OCI-LY7 (cell line): ENCODE results near the gene IQCK. TPM values are rescaled to one million over a fixed set of nuclear protein-coding genes. Genes with fewer than 3 reads are reported as not detected.

Source experiments
- BruUV-seq: library from RNA; stranded (reverse); fragments of 400-500 nt; replicated peaks from 2 replicates; lab custom pipeline; 2021; lab: Mats Ljungman, UMichigan
- CTCF ChIA-PET: fragments of 300-600 bp; sonication (Branson Sonifier 250); formaldehyde crosslinking; loops from one replicate; lab custom pipeline; 2022; ENCODE audit warnings: antibody characterized with exemption; ENCODE audit not compliant: unreplicated experiment; lab: Charles Lee
- POLR2A ChIA-PET: fragments of 300-600 bp; sonication (Branson Sonifier 250); formaldehyde crosslinking; loops from one replicate; lab custom pipeline; 2022; ENCODE audit warnings: antibody characterized with exemption; lab: Charles Lee
- DNase-seq: peaks from one replicate; pipeline ENCODE4 v3.0.0-alpha.2; 2015; ENCODE audit warnings: low spot score
- H2AFZ ChIP-seq: fragments of 200-600 bp; sonication (generic), shearing (Covaris generic); 2 replicates; pipeline ENCODE4 v1.6.1; 2014; ENCODE audit warnings: mild to moderate bottlenecking, antibody characterized with exemption, low read length, moderate library complexity
- H3K27ac ChIP-seq: fragments of 200-600 bp; sonication (generic); 2 replicates; pipeline ENCODE4 v1.5.1; 2014; ENCODE audit warnings: mixed run types, low read depth, mild to moderate bottlenecking, moderate library complexity, low read length, inconsistent platforms; ENCODE audit not compliant: poor library complexity, severe bottlenecking
- H3K36me3 ChIP-seq: fragments of 200-600 bp; sonication (generic); 2 replicates; pipeline ENCODE4 v1.6.1; 2014; ENCODE audit warnings: mild to moderate bottlenecking, antibody characterized with exemption, low read length, moderate library complexity, mixed read lengths; ENCODE audit not compliant: insufficient read depth
- H3K4me1 ChIP-seq: fragments of 200-600 bp; sonication (generic); 2 replicates; pipeline ENCODE4 v1.5.1; 2014; ENCODE audit warnings: mild to moderate bottlenecking, low read length; ENCODE audit not compliant: insufficient read depth, poor library complexity, severe bottlenecking
- H3K4me2 ChIP-seq: fragments of 200-600 bp; sonication (generic); 2 replicates; pipeline ENCODE4 v1.6.1; 2014; ENCODE audit warnings: mild to moderate bottlenecking, low read length
- H3K4me3 ChIP-seq: fragments of 200-600 bp; sonication (generic); 2 replicates; pipeline ENCODE4 v1.5.1; 2014; ENCODE audit warnings: mild to moderate bottlenecking, low read depth, low read length; ENCODE audit not compliant: poor library complexity, severe bottlenecking
- H3K79me2 ChIP-seq: fragments of 200-600 bp; sonication (generic); 2 replicates; pipeline ENCODE4 v1.6.1; 2016; ENCODE audit warnings: low read depth, mild to moderate bottlenecking, low read length, moderate library complexity, mixed read lengths; ENCODE audit not compliant: insufficient read depth
- H3K9me2 ChIP-seq: fragments of 200-600 bp; sonication (generic); 2 replicates; pipeline ENCODE4 v1.6.1; 2016; ENCODE audit warnings: mild to moderate bottlenecking, low read length, mixed read lengths; ENCODE audit not compliant: insufficient read depth
- H3K9me3 ChIP-seq: fragments of 200-600 bp; sonication (generic); 2 replicates; pipeline ENCODE4 v1.6.1; 2014; ENCODE audit warnings: mild to moderate bottlenecking, mixed run types, low read length, mixed read lengths
- H4K20me1 ChIP-seq: fragments of 200-600 bp; sonication (generic); 2 replicates; pipeline ENCODE4 v1.6.1; 2014; ENCODE audit warnings: mild to moderate bottlenecking, antibody characterized with exemption, low read length, moderate library complexity, mixed read lengths; ENCODE audit not compliant: insufficient read depth
- CTCF ChIP-seq: fragments of 200-600 bp; sonication (generic); conservative IDR thresholded peaks from 2 replicates; pipeline ENCODE4 v1.5.1; 2014; ENCODE audit warnings: mild to moderate bottlenecking, antibody characterized with exemption, low read length, moderate library complexity, mixed read lengths
- EZH2phosphoT487 ChIP-seq: fragments of 200-600 bp; sonication (generic); IDR thresholded peaks from 2 replicates; pipeline ENCODE4 v1.6.1; 2018; ENCODE audit warnings: low read depth, borderline replicate concordance, mild to moderate bottlenecking, mixed run types, antibody characterized with exemption, low read length, moderate library complexity, mixed read lengths
- intact Hi-C: fragments of 100-400 bp; cut with micrococcal nuclease; formaldehyde crosslinking; loops from one replicate; pipeline ENCODE4 v1.10.0; 2022; ENCODE audit not compliant: unreplicated experiment
- total RNA-seq, 2 experiments: library from RNA; depleted of rRNA in 1 of 2; stranded (reverse); fragments of >200 nt in 1 of 2; shearing (Covaris generic) in 1 of 2; gene quantifications; 2 replicates each; pipeline ENCODE4 v1.2.3, GENCODE V29; 2014 to 2022

The IQCK gene
- total RNA-seq, 2 experiments from 2014 or later, result 2.2 to 4.3 TPM

- H3K4me1 ChIP-seq, result no peaks in the 10 kb centered on the region
- ChIA-PET CTCF (no interaction called here), POLR2A (no interaction called here)
- no peaks in the 10 kb centered on the region for H3K9me2 ChIP-seq
- no peak overlapping the region for H3K4me3 ChIP-seq
- intact Hi-C loops, result no loop called here
- no peaks in the 10 kb centered on the region for H3K9me3 ChIP-seq
- H3K79me2 ChIP-seq, result no peaks in the 10 kb centered on the region
- H3K36me3 ChIP-seq, result no peaks in the 10 kb centered on the region
- DNase-seq, result no peak
- H3K4me2 ChIP-seq, result no peak overlapping the region
- TF ChIP-seq CTCF (no peak), EZH2phosphoT487 (no peak)
- H4K20me1 ChIP-seq, result no peaks in the 10 kb centered on the region
- H3K27ac ChIP-seq, result no peak overlapping the region
- BruUV-seq, result no TSS peak
- H2AFZ ChIP-seq, result no peak overlapping the region
Observed at GRCh38 chr16:19737306-19738038, 19.4 kb downstream of the IQCK start.

GRCh38 chr16:19741354-19741753 is 23.3 kb downstream of the IQCK start:
- BruUV-seq, result no TSS peak
- DNase-seq, result no peak
- intact Hi-C loops, result no loop called here
- Histone ChIP-seq H4K20me1 (no peaks in the 10 kb centered on the region), H3K4me2 (no peak overlapping the region), H3K36me3 (no peaks in the 10 kb centered on the region), H2AFZ (no peak overlapping the region), H3K4me3 (no peak overlapping the region), H3K4me1 (no peaks in the 10 kb centered on the region), H3K9me3 (no peaks in the 10 kb centered on the region), H3K79me2 (no peaks in the 10 kb centered on the region), H3K9me2 (no peaks in the 10 kb centered on the region), H3K27ac (no peak overlapping the region)
- CTCF ChIA-PET, result no interaction called here
- no peak for TF ChIP-seq CTCF
- TF ChIP-seq EZH2phosphoT487, result no peak
- POLR2A ChIA-PET, result no interaction called here

- no peaks in the 10 kb centered on the region for H3K79me2 ChIP-seq
- ChIA-PET CTCF (no interaction called here), POLR2A (no interaction called here)
- no peak overlapping the region for H3K4me2 ChIP-seq
- no peaks in the 10 kb centered on the region for H4K20me1 ChIP-seq
- no peak for TF ChIP-seq EZH2phosphoT487
- TF ChIP-seq CTCF, result no peak
- intact Hi-C loops, result no loop called here
- H3K9me2 ChIP-seq, result no peaks in the 10 kb centered on the region
- H2AFZ ChIP-seq, result no peak overlapping the region
- H3K36me3 ChIP-seq, result no peaks in the 10 kb centered on the region
- no TSS peak for BruUV-seq
- no peak overlapping the region for H3K4me3 ChIP-seq
- no peak overlapping the region for H3K27ac ChIP-seq
- no peaks in the 10 kb centered on the region for H3K4me1 ChIP-seq
- no peaks in the 10 kb centered on the region for H3K9me3 ChIP-seq
- no peak for DNase-seq
Observed at GRCh38 chr16:19743816-19744159, 25.7 kb downstream of the IQCK start.
